ENCODE measurements around the gene UBE4A.
A peak's percentile ranks its signal among the peaks of the same experiment; 100 is the strongest.

UBE4A gene

DNA sequence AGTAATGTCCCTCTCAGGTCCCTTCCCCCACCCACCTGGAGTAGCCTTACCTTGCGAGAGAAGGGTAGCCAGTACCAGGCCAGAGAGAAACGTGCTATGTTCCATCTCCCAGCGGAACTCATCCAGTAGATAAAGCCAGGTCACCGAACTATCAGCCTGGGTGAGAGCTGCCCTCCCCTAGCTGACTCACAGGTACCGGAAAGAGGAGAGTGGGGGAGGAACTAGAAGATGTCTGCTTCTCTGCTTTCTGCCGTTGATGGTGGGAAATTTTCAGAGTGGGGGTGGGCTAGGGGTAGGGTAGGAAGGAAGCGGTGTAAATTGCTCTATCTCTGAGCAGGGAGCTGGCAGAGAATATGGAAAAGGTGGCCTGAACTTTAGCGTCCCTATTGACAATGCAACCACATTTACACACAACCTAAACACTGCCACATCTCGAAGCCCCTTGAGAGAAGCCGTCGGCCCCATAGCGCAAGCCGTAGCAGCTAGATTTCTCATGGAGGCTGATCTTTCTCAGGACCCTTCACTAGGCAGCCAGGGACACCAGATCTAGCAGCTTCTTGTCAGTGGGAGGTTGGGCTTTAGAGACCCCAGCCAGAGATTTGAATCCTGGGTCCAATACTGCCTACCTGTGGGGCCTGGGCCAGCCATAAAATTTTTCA lies 16.8 kb upstream of the UBE4A start, which contains the start of gene CD3D:
CD3D (minus strand) TSS at position 203 of the 659 bp plus-strand sequence; CDS start at position 105, 98 bp downstream.
- DNase-seq (ENCODE audit: low read depth, low spot score): no peak

- no peak for DNase-seq (ENCODE audit: low read depth, low spot score)
Observed at GRCh38 chr11:118343248-118343647, 16.2 kb upstream of the UBE4A start.

DNA sequence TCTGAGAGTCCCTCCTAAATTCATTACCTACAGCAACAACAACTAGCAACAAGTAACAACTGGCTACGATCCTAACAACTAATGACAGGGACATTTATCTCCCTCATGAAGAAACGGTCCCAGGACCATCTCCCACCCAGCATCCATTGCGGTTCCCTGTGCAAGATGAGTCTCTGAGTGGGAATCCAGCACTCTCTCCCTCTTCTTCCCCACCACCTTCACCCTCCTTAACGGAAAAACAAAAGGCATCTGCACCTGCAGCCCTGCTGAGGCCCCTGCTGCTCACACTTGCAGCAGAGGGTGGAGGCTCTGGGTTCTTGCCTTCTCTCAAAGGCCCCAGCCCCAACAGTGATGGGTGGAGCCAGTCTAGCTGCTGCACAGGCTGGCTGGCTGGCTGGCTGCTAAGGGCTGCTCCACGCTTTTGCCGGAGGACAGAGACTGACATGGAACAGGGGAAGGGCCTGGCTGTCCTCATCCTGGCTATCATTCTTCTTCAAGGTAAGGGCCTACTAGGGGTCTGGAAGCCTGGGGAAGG lies 15.4 kb upstream of the UBE4A start, which contains the start of gene CD3G:
CD3G (plus strand) TSS at position 364 of the 535 bp plus-strand sequence; CDS start at position 444, 80 bp downstream.
- DNase-seq (ENCODE audit: low read depth, low spot score): no peak

DNA sequence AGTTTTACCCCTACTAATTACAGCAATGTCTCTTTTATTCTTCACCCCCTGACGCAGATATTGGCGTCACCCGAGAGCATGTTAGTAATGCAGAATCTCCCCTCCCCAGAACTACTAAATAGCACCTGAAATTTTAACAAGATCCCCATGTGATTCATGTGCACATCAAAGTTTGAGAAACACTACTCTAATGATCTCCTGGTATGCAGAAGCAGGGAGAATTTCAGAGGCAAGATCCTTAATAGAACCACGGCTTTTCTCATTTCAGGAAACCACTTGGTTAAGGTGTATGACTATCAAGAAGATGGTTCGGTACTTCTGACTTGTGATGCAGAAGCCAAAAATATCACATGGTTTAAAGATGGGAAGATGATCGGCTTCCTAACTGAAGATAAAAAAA lies 9.9 kb upstream of the UBE4A start:
- DNase-seq (ENCODE audit: low read depth, low spot score): no peak

DNA sequence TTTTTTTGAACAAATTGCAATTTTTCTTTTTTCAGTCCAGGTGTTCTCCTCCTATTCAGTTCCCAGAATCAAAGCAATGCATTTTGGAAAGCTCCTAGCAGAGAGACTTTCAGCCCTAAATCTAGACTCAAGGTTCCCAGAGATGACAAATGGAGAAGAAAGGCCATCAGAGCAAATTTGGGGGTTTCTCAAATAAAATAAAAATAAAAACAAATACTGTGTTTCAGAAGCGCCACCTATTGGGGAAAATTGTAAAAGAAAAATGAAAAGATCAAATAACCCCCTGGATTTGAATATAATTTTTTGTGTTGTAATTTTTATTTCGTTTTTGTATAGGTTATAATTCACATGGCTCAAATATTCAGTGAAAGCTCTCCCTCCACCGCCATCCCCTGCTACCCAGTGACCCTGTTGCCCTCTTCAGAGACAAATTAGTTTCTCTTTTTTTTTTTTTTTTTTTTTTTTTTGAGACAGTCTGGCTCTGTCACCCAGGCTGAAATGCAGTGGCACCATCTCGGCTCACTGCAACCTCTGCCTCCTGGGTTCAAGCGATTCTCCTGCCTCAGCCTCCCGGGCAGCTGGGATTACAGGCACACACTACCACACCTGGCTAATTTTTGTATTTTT lies 6.2 kb upstream of the UBE4A start:
- DNase-seq (ENCODE audit: low read depth, low spot score): no peak

GRCh38 chr11:118358071-118358470 lies 1.3 kb upstream of the UBE4A start:
- no peak for DNase-seq (ENCODE audit: low read depth, low spot score)

- DNase-seq (ENCODE audit: low read depth, low spot score): no peak
Observed at GRCh38 chr11:118364956-118365615, 5.7 kb downstream of the UBE4A start.

- DNase-seq (ENCODE audit: low read depth, low spot score): no peak
Observed at GRCh38 chr11:118366287-118366686, 6.9 kb downstream of the UBE4A start.

- no peak for DNase-seq (ENCODE audit: low read depth, low spot score)
Observed at GRCh38 chr11:118370774-118371173, 11.4 kb downstream of the UBE4A start.

- no peak for DNase-seq (ENCODE audit: low read depth, low spot score)
Observed at GRCh38 chr11:118373263-118373662, 13.9 kb downstream of the UBE4A start.

GRCh38 chr11:118373871-118374270 lies 14.5 kb downstream of the UBE4A start:
- no peak for DNase-seq (ENCODE audit: low read depth, low spot score)

- no peak for DNase-seq (ENCODE audit: low read depth, low spot score)
Observed at GRCh38 chr11:118374729-118375128, 15.3 kb downstream of the UBE4A start.

- DNase-seq (ENCODE audit: low read depth, low spot score): no peak
Observed at GRCh38 chr11:118375978-118376377, 16.6 kb downstream of the UBE4A start.

DNA sequence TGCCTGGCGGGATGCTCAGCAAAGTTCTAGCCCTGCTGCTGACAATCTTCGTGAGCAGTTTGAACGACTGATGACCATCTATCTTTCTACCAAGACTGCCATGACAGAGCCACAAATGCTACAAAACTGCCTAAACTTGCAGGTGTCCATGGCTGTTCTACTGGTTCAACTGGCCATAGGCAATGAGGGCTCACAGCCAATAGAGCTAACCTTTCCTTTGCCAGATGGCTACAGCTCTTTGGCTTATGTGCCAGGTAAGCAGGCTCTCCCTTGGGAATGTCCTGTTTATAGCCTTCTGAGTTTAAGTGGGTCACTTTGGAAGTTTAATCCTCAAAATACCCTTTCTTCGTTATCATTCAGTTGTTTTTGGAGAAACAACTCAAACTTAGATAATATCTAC lies 20.1 kb downstream of the UBE4A start:
- no peak for DNase-seq (ENCODE audit: low read depth, low spot score)

- no peak for DNase-seq (ENCODE audit: low read depth, low spot score)
Observed at GRCh38 chr11:118380571-118380970, 21.2 kb downstream of the UBE4A start.

GRCh38 chr11:118382954-118383353 lies 23.6 kb downstream of the UBE4A start:
- no peak for DNase-seq (ENCODE audit: low read depth, low spot score)

GRCh38 chr11:118383657-118384056 lies 24.3 kb downstream of the UBE4A start:
- DNase-seq (ENCODE audit: low read depth, low spot score): no peak

DNA sequence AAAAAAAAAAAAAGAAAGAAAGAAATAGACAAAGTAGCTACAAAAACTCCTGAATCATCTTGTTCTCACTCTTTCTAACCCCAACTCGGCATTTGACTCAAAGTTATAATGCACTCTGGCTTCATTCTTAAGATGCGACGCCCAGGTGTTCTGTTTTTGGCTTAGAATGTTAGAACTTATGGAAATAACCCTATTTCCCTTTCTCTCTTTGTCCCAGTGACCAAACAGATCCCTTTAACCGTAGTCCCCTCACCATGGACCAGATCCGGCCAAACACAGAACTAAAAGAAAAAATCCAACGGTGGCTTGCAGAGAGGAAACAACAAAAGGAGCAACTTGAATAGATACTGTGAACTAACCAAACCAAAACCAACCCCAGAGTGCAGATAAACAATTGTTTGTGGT lies 36.7 kb downstream of the UBE4A start:
- DNase-seq (ENCODE audit: low read depth, low spot score): no peak

DNA sequence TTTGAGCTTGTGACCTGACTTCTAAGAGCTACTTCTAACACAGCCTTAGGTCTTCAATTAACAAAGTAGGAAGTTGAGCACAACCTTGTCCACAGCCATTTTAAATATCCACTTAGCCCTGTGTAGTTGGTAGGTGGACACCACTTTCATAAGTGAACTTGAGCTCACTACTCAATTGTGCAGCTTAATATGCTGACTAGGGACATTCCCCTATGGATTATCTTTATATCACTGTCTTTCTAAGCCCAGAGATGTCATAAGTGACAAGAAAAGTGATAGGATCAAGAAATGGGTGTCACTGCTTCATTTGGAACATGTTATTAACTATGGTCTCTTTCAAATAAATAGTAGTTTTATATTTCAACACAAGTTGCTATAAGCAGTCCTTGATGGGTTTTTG lies 38.0 kb downstream of the UBE4A start:
- no peak for DNase-seq (ENCODE audit: low read depth, low spot score)

DNA sequence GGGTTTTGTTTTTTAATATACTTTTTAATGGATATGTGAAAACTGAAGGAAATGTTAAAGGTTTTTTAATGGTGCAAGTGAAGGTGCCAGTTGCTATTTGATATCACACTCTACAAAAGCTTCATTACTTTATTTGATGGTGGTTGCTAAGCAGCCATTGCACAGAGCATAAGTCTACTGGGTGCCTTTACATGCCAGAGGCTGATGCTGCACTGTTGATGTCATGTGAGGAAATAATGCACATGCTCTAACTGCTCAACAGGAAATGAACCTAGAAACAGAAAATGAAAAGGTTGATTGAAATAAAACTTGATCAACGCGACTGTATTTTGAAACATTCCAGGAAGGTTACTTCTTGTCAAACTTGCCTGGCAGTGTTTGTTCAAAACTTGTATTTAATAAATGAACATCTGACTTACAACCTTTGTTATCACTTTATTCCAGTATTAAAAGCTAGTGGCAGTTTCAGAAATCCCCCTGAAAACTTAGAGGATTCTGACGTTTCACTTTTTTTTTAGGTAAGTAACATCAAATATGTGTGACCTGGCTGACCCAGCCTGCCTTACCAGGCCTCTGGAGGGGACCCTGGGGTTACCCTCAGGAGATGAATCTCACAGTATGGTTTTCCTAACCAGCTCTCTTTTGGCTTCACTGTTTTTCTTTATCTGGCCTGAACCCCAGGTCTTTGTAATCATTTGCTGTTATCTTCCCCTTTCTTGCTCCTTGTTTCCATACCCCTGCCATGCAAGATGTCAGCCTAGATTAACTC lies 39.6 kb downstream of the UBE4A start:
- DNase-seq (ENCODE audit: low read depth, low spot score): no peak

GRCh38 chr11:118401151-118401879 lies 41.9 kb downstream of the UBE4A start, which contains the start of gene ATP5MG:
Gene ATP5MG, plus strand, starts transcription at chr11:118401606. Its CDS starts 60 bp downstream, at chr11:118401666.
- DNase-seq (ENCODE audit: low read depth, low spot score): peak; percentile 73
